Measurements from ENCODE around the gene TEKT4.
"Not testable (repeated sequence)": the region's sequence is repeated elsewhere in the genome, so short reads cannot be mapped to it uniquely, and the experiment has no call there.

TEKT4 gene

DNA sequence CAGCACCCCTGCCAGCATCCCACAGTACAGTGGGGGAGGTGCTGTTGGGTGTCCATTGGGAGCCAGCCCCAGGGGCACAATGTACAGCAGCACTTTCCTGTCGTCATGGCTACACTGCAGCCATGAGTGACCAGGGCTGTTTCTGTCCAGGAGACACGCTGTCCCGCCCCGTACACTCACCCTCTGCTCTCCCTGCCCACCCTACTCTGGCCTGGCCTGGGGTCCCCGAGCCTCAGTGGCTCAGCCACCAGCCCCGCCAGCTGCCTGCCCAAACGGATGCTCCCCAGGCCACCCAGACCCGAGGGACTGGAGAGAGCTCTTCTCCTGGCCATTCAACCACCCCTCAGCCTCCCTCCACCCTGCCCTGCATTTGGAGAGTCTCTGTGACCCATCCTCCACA, 9.3 kb downstream of the TEKT4 start:
- TF ChIP-seq CTCF (conservative IDR thresholded peaks at IDR 0.05) (no peak), ZFX (IDR thresholded peaks at IDR 0.05) (no peak)
- no peak overlapping the region for H3K27ac ChIP-seq

DNA sequence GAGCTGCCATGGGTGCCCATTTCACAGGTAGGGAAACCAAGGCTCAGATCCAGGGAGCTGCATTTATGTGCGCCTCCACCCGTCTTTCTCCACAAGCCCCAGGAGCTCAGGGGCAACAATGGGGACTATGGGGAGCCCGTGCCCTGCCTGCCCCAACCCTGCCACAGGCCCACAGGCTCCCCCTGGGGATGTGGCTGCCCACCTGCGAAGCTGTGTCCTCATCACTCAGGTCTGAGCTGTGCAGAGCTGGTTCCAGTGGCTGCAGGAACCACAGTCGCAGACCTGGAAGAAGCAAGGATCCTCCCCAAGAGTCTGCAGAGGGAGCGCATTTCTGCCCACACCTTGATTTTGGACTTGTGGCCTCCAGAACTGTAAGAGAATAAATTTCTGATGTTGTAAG, 9.8 kb downstream of the TEKT4 start:
- TF ChIP-seq CTCF (conservative IDR thresholded peaks at IDR 0.05) = no peak
- no peak for TF ChIP-seq ZFX (IDR thresholded peaks at IDR 0.05)
- no peak overlapping the region for H3K27ac ChIP-seq

- no peak for TF ChIP-seq CTCF (conservative IDR thresholded peaks at IDR 0.05)
- no peak for TF ChIP-seq ZFX (IDR thresholded peaks at IDR 0.05)
- H3K27ac ChIP-seq = no peak overlapping the region
These were observed 19.0 kb downstream of the TEKT4 start for GRCh38 chr2:94890234-94890633.

GRCh38 chr2:94895273-94895672, 24.0 kb downstream of the TEKT4 start:
- H3K27ac ChIP-seq = not testable (repeated sequence)

- not testable (repeated sequence) for H3K27ac ChIP-seq
These were observed 35.7 kb downstream of the TEKT4 start for GRCh38 chr2:94906976-94907375.

DNA sequence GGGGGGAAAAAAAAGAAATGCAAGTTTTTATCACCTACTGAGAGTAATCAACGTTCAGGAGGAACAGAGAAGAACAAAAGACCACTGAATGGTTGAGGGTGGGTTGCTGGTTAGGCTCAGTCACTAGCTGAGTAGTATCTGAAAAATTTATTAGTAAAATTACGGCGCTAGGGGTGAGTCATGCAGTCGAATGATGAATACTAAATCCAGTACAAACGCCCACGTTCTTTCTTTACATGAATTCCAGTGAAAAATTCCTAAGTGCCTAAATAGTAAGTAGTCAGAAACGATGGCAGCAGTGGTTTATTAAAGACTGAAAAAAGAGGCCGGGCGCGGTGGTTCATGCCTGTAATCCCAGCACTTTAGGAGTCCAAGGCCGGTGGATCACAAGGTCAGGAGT, 52.0 kb downstream of the TEKT4 start:
- H3K27ac ChIP-seq = no peak overlapping the region

GRCh38 chr2:94924999-94925398, 53.8 kb downstream of the TEKT4 start:
- H3K27ac ChIP-seq = not testable (repeated sequence)

More for the DNA sequence above, 52.0 kb downstream of the TEKT4 start:
- TF ChIP-seq ZFX (IDR thresholded peaks at IDR 0.05) = no peak

Measured in C4-2B (cell line).